ENCODE measurements around the gene MOV10L1.
"Not testable (repeated sequence)": the region's sequence is repeated elsewhere in the genome, so short reads cannot be mapped to it uniquely, and the experiment has no call there.

Gene MOV10L1

DNA sequence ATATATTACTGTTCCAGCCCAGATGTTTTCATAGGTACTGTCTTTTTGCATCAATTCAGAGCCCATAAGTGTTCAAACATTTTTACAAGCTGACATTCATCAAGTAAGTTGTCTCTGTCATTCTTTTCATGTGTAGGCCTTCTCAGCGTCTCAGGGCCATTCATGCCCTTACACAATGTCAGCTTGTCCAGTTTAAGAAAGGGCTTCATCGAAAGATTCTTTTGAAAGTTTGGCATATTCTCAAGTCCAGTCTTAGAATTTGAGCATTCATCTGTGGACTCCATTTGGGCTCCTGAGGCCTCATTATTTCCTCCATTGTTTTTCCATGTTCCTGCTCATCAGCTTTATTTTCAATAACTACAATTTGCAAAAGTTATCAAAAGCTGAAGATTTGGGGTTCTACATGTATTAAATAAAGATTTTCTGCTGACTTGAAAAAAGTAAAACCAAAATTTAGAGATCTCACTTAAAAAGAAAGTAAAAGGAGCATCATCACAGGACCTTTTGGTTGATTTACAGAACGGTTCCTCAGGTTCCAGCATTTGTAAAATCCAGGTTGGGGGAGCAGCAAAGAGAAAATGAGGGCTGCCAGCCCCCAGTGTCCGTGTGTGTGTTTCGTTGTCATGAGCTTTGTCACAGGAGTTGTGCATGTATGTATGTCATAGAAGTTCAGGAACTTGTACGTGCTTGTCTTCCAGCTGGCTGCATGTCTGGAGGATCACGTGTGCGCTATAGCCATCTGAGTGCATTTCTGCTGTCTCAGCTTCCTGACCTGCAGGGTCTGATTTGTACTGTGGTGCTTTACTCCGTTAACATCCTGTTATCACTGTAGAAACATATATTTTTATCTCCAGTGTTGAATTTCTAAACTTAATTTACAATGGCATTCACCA lies 15.6 kb downstream of the MOV10L1 start:
- DNase-seq, result no peak

DNA sequence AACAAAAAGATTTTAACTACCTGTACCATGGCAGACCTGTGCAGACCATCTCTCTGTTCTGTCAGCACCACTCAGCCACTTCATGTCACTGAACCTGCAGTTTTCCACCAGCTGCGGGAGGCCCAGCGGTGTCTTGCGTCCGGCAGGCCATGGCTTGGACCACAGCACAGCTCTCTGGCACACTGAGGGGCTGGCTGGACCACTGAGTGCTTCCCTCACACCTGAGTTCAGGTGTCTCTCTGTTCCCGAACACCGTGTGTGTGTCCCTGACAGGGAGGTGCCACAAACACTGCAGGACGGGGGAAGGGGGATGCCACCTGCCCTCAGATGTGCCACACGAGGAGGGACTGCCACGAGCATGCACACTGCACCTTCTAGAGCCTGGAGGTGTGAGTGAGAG lies 17.7 kb downstream of the MOV10L1 start:
- no peak for DNase-seq

DNA sequence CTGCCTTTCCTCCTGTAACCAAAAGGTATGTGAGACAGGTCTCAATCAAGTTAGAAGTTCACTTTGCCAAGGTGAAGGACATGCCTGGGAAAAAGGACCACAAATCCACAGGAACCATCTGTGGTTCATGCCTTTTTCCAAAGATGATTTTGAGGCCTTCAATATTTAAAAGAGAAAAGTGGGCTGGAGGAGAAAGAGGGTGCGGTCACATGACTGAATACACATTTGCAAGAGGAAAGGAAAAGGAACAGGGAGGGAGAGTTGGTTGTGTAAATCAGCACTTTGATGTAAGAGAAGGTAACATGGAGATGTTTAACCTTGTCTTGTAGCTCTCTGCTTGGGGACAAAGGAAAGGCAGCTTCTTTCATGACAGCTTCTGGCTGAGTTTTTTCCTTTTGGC lies 21.2 kb downstream of the MOV10L1 start:
- no peak for DNase-seq

- DNase-seq, result no peak
Observed at GRCh38 chr22:50112151-50113118, 22.6 kb downstream of the MOV10L1 start.

- DNase-seq, result no peak
Observed at GRCh38 chr22:50114221-50115021, 24.6 kb downstream of the MOV10L1 start.

- no peak for DNase-seq
Observed at GRCh38 chr22:50115693-50116092, 25.9 kb downstream of the MOV10L1 start.

- no peak for DNase-seq
Observed at GRCh38 chr22:50117168-50117762, 27.5 kb downstream of the MOV10L1 start.

GRCh38 chr22:50118129-50118528 lies 28.3 kb downstream of the MOV10L1 start:
- DNase-seq, result no peak

DNA sequence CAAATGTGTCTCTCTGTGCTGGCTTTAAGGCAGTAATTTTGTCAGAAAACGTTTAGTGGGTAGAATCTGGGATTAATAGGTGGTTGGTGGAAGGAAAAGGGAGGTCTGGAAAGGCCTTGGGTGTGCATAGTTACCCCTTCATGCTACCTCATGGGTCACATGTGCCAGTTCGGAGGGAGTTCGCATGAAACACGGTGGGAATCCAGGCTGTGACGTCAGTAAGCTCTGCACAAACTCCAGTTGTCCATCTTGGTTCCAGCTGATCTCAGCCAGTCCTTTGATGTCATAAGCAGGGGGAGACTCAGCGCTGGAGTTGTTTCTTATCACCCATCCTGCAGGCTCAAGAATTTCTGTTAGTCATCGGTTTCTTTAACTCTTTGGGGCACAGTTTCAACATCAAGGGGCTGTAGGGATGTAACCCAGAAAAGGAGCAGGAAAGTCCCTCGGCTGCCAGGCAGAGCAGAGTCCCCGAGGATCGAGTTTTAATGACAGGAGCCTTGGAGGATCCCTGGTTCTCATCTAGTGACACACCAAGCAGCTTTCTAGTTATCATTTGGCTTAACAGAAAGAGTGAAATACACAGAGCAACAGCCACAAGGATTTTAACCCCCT lies 28.9 kb downstream of the MOV10L1 start:
- DNase-seq, result no peak

DNA sequence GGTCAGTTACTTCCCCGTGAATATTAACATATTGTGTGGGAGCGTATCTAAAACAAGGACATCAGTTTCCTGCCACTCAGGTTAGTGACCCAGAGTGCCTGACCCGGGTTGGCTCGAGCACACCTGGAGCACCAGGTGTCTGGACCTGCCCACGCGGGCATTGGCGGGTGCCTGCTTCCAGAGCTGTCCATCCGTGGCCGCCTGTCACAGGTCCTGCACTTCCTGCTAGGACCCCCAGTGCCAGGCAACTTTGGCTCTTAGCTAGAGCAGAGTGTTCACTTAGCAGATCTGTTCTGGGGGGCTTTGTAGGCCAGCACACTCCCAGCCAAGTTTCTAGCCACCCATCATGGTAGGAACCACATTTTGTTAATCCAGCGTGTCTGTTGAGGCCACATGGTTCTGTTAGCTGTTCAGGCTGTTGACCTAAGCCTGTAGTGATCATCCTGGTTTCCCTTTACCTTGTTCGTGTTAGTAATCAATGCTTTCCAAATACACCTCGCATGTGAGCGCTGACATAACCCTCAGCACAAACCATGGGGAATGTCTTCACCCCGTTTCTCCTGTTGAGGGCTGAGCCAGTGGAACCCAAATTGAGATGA lies 29.5 kb downstream of the MOV10L1 start:
- no peak for DNase-seq

DNA sequence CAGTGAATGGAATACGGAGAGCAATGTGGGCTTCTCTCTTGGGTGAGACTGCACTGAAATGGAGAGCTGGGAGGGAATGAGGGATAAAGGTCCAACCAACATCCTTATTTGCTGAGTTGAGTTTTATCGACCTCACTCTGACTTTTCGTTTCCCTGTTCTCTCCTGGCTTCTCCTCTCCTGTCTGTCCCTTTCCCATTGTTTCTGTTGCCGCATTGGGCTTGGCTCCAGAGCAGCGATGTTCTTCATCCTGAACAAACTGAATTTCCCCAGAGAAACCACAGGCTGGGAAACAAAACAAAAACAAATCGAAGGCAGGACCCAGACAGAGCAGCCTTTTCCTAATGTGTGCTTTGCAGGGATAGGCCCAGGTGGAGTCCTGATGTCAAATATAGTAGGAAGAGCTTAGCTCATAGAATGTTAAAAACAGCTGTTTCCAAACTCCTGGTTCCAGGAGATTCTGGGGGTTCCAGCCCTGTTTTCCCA lies 30.0 kb downstream of the MOV10L1 start:
- no peak for DNase-seq

DNA sequence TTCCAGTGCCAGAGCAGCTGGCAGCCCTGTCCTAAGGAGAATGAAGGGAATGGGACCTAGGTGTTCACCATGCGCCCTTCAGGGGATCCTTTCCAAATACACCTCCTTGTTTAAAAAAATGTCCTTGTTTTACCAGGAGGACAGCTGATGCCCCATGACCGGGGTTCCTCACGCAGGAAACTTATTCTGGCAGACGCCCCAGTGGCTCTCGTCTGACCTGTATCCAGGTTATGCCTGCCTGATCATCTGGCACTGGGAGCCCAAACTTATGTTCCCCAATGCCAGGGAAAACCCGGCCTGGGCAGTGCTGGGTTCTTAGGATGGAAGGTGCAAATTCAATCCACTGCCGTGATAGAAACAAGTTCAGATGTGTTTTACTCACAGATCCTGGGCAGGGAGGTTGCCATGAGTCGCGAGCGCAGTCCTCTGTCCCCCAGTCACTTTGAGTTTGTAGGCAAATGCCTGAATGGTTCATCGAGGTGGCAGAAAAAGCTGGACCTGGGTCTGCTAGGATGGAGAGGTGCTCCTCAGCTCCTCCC lies 31.5 kb downstream of the MOV10L1 start:
- no peak for DNase-seq

DNA sequence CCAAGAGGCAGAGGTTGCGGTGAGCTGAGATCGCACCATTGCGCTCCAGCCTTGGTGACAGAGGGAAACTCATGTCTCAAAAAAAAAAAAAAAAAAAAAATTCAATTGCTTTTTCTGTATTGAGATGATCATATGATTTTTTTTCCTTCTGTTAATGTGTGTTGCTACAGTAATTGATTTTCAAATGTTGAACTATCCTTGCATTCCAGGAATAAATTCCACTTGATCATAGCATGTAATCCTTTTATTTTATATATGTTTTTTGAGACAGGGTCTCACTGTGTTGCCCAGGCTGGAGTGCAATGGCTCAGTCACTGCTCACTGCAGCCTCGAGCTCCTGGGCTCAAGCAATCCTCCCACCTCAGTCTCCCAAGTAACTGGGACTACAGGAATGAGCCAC lies 33.3 kb downstream of the MOV10L1 start:
- no peak for DNase-seq

DNA sequence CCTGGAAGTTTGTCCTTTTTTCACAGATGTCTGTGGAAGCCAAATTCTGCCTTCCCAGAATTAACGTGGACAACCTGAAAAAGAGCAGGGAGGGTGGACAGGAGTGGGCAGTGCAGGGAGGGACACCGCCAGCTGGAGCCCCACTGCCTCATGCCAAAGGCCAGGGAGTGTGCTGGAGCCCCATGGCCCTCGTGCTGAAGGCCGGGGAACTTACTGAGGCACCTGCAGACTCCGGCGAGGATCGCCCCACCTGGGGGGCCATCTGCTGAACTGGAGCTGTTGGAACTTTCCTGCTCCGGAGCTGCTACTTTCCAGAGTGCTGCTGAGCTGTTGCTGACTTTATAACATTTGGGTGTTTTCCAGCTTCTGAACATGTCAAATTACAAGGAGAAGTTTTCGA lies 35.2 kb downstream of the MOV10L1 start:
- DNase-seq, result no peak

- DNase-seq, result no peak
Observed at GRCh38 chr22:50129121-50129736, 39.4 kb downstream of the MOV10L1 start.

DNA sequence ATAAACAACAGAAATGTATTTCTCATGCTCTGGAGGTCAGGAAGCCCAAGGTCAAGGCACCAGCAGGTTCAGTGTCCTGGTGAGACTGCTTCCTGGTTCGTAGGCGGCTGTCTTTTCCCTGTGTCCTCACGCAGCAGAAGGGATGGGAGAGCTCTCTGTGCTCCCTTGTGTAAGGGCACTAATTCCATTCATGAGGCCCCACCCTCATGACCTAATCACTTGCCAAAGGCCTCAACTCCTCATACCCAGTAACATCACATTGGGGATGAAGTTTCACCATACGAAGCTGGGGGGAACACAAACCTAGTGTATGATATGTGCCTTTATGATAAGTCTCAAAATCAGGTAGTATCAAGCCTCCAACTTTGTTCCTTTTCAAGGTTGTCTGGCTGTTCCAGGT lies 42.1 kb downstream of the MOV10L1 start:
- no peak for DNase-seq

GRCh38 chr22:50134481-50134880 lies 44.7 kb downstream of the MOV10L1 start:
- no peak for DNase-seq

GRCh38 chr22:50136581-50137015 lies 46.8 kb downstream of the MOV10L1 start:
- no peak for DNase-seq

GRCh38 chr22:50137277-50137676 lies 47.5 kb downstream of the MOV10L1 start:
- DNase-seq, result not testable (repeated sequence)

- DNase-seq, result no peak
Observed at GRCh38 chr22:50138041-50138440, 48.2 kb downstream of the MOV10L1 start.
